Subcutaneous abdominal adipose tissue (tissue), 5 donors: ENCODE data around the gene SURF2.

Source experiments
- H3K27ac ChIP-seq: one replicate; pipeline ENCODE4 v1.7.0; 2013; ENCODE audit warnings: low read depth, mild to moderate bottlenecking, inconsistent platforms, low read length, moderate library complexity
- H3K27me3 ChIP-seq, 5 donors: one replicate each; pipeline ENCODE4 v1.7.0; 2013; ENCODE audit warnings: low read length in 5 of 5, inconsistent platforms in 1 of 5; ENCODE audit not compliant: control insufficient read depth in 5 of 5, insufficient read depth in 4 of 5
- H3K36me3 ChIP-seq, 5 donors: one replicate each; pipeline ENCODE4 v1.7.0; 2013; ENCODE audit warnings: low read length in 5 of 5; ENCODE audit not compliant: control insufficient read depth in 5 of 5, insufficient read depth in 5 of 5
- H3K4me1 ChIP-seq, 5 donors: one replicate each; pipeline ENCODE4 v1.7.0; 2013; ENCODE audit warnings: low read length in 5 of 5, mild to moderate bottlenecking in 3 of 5, moderate library complexity in 1 of 5; ENCODE audit not compliant: control insufficient read depth in 5 of 5, insufficient read depth in 5 of 5
- H3K4me3 ChIP-seq, 5 donors: one replicate each; pipeline ENCODE4 v1.7.0; 2013; ENCODE audit warnings: low read length in 5 of 5, low read depth in 1 of 5
- H3K9ac ChIP-seq, 5 donors: one replicate each; pipeline ENCODE4 v1.7.0; 2013; ENCODE audit warnings: low read length in 5 of 5, mild to moderate bottlenecking in 4 of 5, moderate library complexity in 3 of 5
- H3K9me3 ChIP-seq, 5 donors: one replicate each; pipeline ENCODE4 v1.7.0; 2013; ENCODE audit warnings: low read length in 5 of 5; ENCODE audit not compliant: control insufficient read depth in 5 of 5
- donor health status: healthy.
- donor health status: healthy.
- donor health status: healthy.
- donor health status: healthy.
- donor health status: healthy.

SURF2 gene

GRCh38 chr9:133379153-133380086 is 23.1 kb downstream of the SURF2 start:
- no peak overlapping the region for H3K4me3 ChIP-seq
- peaks cover 2 to 23% (median 15%) of the 10 kb centered on the region in 5 donors for H3K4me1 ChIP-seq
- H3K9ac ChIP-seq = no peak overlapping the region
- H3K27ac ChIP-seq = no peak overlapping the region
- H3K36me3 ChIP-seq = no peaks in the 10 kb centered on the region
- H3K9me3 ChIP-seq = peaks cover 0 to 8% (median 2%) of the 10 kb centered on the region in 5 donors
- no peaks in the 10 kb centered on the region for H3K27me3 ChIP-seq

DNA sequence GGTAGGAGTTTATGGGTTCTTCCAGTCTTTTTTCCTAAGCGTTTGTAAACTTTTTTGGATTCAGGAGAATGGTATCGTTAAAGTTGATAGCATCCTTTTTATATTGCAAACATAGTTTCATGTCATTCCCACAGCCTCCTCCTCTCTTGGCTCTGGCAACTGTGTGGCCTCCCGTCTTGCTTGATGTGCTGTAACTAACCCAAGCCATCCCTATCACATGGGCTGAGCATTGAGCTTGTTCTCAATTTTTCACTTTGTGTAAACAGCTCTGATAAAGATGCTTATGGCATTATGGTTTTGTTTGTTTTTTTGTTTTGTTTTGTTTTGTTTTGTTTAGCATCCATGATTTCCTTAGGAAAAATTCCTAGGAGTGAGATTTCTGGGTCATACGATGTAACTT is 24.4 kb downstream of the SURF2 start:
- Histone ChIP-seq H3K9ac (no peak overlapping the region), H3K4me1 (peaks cover 2 to 15% (median 8%) of the 10 kb centered on the region in 5 donors), H3K4me3 (no peak overlapping the region), H3K9me3 (peaks cover 0 to 8% (median 2%) of the 10 kb centered on the region in 5 donors), H3K36me3 (no peaks in the 10 kb centered on the region), H3K27ac (no peak overlapping the region), H3K27me3 (no peaks in the 10 kb centered on the region)

DNA sequence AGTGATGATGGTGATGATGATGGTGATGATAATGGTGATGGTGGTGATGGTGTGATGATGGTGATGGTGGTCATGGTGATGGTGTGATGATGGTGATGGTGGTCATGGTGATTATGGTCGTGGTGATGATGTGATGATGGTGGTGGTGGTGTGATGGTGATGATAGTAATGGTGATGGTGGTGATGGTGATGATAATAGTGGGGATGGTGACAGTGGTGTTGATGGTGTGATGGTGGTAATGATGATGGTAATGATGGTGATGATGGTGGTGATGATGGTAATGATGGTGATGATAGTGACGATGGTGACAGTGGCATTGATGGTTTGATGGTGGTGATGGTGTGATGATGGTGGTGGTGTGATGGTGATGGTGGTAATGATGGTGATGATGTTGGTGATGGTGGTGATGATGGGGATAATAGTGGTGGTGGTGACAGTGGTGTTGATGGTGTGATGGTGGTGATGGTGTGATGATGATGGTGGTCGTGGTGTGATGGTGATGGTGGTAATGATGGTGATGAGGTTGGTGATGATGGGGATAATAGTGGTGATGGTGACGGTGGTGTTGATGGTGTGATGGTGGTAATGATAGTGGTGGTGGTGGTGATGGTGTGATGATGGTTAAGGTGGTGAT is 26.3 kb downstream of the SURF2 start:
- H3K4me3 ChIP-seq = no peak overlapping the region
- H3K4me1 ChIP-seq = peaks cover 0 to 7% (median 2%) of the 10 kb centered on the region in 5 donors
- H3K36me3 ChIP-seq = no peaks in the 10 kb centered on the region
- H3K27ac ChIP-seq = no peak overlapping the region
- no peaks in the 10 kb centered on the region for H3K27me3 ChIP-seq
- H3K9me3 ChIP-seq = peaks cover 0 to 8% (median 2%) of the 10 kb centered on the region in 5 donors
- no peak overlapping the region for H3K9ac ChIP-seq

GRCh38 chr9:133383438-133383837 is 27.1 kb downstream of the SURF2 start:
- no peak overlapping the region for H3K4me3 ChIP-seq
- H3K27ac ChIP-seq = no peak overlapping the region
- H3K9me3 ChIP-seq = peaks cover 0 to under 1% (median 0%) of the 10 kb centered on the region in 5 donors
- no peaks in the 10 kb centered on the region for H3K36me3 ChIP-seq
- H3K27me3 ChIP-seq = no peaks in the 10 kb centered on the region
- no peak overlapping the region for H3K9ac ChIP-seq
- peaks cover 0 to under 1% (median 0%) of the 10 kb centered on the region in 5 donors for H3K4me1 ChIP-seq

GRCh38 chr9:133384736-133385321 is 28.5 kb downstream of the SURF2 start:
- Histone ChIP-seq H3K4me3 (no peak overlapping the region), H3K27ac (no peak overlapping the region), H3K9me3 (no peaks in the 10 kb centered on the region), H3K27me3 (peaks cover 0 to 2% (median 0%) of the 10 kb centered on the region in 5 donors), H3K36me3 (no peaks in the 10 kb centered on the region), H3K9ac (no peak overlapping the region), H3K4me1 (no peaks in the 10 kb centered on the region)

DNA sequence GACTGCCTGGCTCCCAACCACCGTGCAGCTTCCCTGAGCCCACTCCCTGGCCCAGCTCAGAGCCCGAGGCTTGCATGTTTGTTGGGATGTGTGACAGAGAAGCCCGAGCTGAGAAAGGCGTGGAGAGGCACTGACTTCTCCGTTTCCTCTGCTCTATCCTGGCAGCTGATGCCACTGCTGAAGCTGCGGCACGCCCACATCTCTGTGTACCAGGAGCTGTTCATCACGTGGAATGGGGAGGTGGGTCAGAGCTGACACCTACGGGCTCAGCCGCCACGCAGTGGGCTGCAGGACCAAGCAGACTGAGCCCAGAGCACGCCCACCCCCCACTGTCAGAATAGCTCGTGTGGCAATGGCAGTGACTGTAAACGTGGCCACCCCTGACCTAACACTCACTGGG is 29.1 kb downstream of the SURF2 start:
- no peaks in the 10 kb centered on the region for H3K36me3 ChIP-seq
- peaks cover 0 to 4% (median under 1%) of the 10 kb centered on the region in 5 donors for H3K27me3 ChIP-seq
- no peak overlapping the region for H3K4me3 ChIP-seq
- no peaks in the 10 kb centered on the region for H3K9me3 ChIP-seq
- H3K27ac ChIP-seq = no peak overlapping the region
- H3K9ac ChIP-seq = no peak overlapping the region
- H3K4me1 ChIP-seq = no peaks in the 10 kb centered on the region

GRCh38 chr9:133386338-133386737 is 30.0 kb downstream of the SURF2 start:
- no peaks in the 10 kb centered on the region for H3K9me3 ChIP-seq
- no peak overlapping the region for H3K9ac ChIP-seq
- H3K36me3 ChIP-seq = no peaks in the 10 kb centered on the region
- H3K27ac ChIP-seq = no peak overlapping the region
- H3K4me1 ChIP-seq = no peaks in the 10 kb centered on the region
- H3K4me3 ChIP-seq = no peak overlapping the region
- H3K27me3 ChIP-seq = peaks cover 0 to 7% (median 5%) of the 10 kb centered on the region in 5 donors

DNA sequence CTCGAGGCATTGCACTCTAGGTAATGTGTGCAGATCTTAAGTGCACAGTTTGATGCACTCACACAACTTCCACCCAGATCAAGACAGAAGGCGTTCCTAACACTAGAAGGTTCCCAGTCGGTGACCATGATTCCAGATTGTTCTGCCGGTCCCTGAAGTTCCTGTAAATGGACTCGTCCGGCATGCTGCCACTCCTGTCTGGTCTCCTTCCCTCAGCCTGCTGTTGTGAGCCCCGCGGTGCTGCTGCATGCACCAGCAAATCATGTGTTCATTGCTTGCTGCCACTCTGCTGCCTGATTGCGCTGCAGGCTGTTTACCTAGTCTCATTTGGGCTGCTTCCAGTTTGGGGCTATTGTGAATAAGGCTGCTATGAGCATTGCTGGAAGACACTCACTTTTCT is 31.3 kb downstream of the SURF2 start:
- no peaks in the 10 kb centered on the region for H3K4me1 ChIP-seq
- no peaks in the 10 kb centered on the region for H3K9me3 ChIP-seq
- no peak overlapping the region for H3K4me3 ChIP-seq
- no peaks in the 10 kb centered on the region for H3K36me3 ChIP-seq
- no peak overlapping the region for H3K9ac ChIP-seq
- no peak overlapping the region for H3K27ac ChIP-seq
- H3K27me3 ChIP-seq = peaks cover 0 to 7% (median 5%) of the 10 kb centered on the region in 5 donors

DNA sequence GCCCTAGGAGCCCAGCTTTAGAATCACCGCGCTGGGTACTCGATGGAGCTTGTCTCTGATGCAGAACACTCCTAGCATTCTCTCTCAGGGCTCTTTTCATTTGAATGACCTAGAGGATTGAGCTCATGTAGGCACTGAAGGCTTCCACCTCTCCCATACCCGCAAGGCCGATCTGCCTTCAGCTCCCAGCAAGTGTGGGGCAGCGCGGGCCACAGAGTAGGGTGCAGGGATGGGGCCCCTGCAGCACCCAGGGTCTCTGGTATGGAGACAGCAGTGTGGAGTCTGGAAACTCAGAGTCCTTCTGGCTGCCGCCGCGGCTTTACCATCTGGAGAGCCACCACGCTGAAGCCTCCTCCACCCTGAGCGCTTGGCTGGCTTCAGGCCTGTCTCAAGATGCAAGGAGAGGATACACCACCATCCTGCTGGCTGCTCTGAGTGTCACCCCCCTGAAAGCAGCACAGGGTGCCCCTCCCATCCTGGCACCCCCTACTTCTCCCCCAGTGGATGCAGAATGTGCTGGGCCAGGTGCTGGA is 32.7 kb downstream of the SURF2 start:
- Histone ChIP-seq H3K36me3 (no peaks in the 10 kb centered on the region), H3K4me1 (no peaks in the 10 kb centered on the region), H3K4me3 (no peak overlapping the region), H3K27ac (no peak overlapping the region), H3K27me3 (peaks cover 5 to 14% (median 10%) of the 10 kb centered on the region in 5 donors), H3K9ac (no peak overlapping the region), H3K9me3 (no peaks in the 10 kb centered on the region)
